Parathyroid adenoma (tissue), 2 donors: ENCODE results near the gene CCDC85B.

Experiments
- H2AFZ ChIP-seq: fragments of 300-600 bp; sonication (generic); one replicate; pipeline ENCODE4 v1.7.0; 2017; ENCODE audit warnings: antibody characterized with exemption, mild to moderate bottlenecking
- H3K27ac ChIP-seq: fragments of 300-600 bp; sonication (generic); one replicate; pipeline ENCODE4 v1.7.0; 2017
- H3K27me3 ChIP-seq: fragments of 300-600 bp; sonication (generic); one replicate; pipeline ENCODE4 v1.7.0; 2017; ENCODE audit warnings: low read length; ENCODE audit not compliant: control insufficient read depth, insufficient read depth
- H3K36me3 ChIP-seq: fragments of 300-600 bp; sonication (generic); one replicate; pipeline ENCODE4 v1.7.0; 2017; ENCODE audit warnings: low read length; ENCODE audit not compliant: control insufficient read depth, insufficient read depth
- H3K4me1 ChIP-seq: fragments of 300-600 bp; sonication (generic); one replicate; pipeline ENCODE4 v1.7.0; 2017; ENCODE audit warnings: control low read depth
- H3K4me2 ChIP-seq: fragments of 300-600 bp; sonication (generic); one replicate; pipeline ENCODE4 v1.7.0; 2017; ENCODE audit warnings: low read length
- H3K4me3 ChIP-seq: fragments of 300-600 bp; sonication (generic); one replicate; pipeline ENCODE4 v1.7.0; 2017; ENCODE audit warnings: low read depth, low read length
- H3K79me2 ChIP-seq: fragments of 300-600 bp; sonication (generic); one replicate; pipeline ENCODE4 v1.7.0; 2017; ENCODE audit warnings: control low read depth
- H3K9ac ChIP-seq: fragments of 300-600 bp; sonication (generic); one replicate; pipeline ENCODE4 v1.7.0; 2017; ENCODE audit warnings: mild to moderate bottlenecking
- H3K9me3 ChIP-seq: fragments of 300-600 bp; sonication (generic); one replicate; pipeline ENCODE4 v1.7.0; 2017; ENCODE audit warnings: low read length; ENCODE audit not compliant: control insufficient read depth
- CTCF ChIP-seq: fragments of 300-600 bp; sonication (generic); IDR thresholded peaks from one replicate; pipeline ENCODE4 v1.7.0; 2017; ENCODE audit warnings: antibody characterized with exemption, mild to moderate bottlenecking
- donor health status: primary hyperparathyroidism.

The CCDC85B gene

DNA sequence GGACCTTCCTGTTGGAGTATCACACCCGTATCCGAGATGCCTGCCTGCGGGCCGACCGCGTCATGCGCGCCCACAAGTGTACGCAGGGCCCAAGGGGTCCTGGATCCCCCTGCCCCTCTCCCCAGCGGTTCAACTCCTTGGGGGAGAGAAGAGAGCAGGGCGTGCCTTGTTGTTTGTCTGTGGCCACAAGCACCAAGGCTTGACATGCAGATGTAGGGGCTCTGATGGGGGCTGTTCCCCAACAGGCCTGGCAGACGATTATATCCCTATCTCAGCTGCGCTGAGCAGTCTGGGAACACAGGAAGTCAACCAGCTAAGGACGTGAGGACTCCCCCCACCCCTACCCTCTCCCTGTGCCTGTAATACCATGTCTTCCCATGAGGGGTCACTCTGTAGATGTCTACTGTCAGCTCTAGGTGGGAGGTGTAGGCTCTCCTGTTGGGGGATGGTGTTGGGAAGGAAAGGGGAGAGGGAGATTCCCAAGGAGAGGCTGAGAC is 39.3 kb upstream of the CCDC85B start:
- Histone ChIP-seq H3K36me3 (no peaks in the 10 kb centered on the region), H3K27ac (no peak overlapping the region), H3K4me1 (peaks cover 2% of the 10 kb centered on the region), H3K9ac (no peak overlapping the region), H2AFZ (no peak overlapping the region), H3K9me3 (no peaks in the 10 kb centered on the region), H3K27me3 (no peaks in the 10 kb centered on the region), H3K4me3 (no peak overlapping the region), H3K79me2 (no peaks in the 10 kb centered on the region), H3K4me2 (no peak overlapping the region)
- TF ChIP-seq CTCF: no peak

GRCh38 chr11:65851811-65852507 is 38.5 kb upstream of the CCDC85B start:
- H3K9me3 ChIP-seq: no peaks in the 10 kb centered on the region
- H3K4me3 ChIP-seq: no peak overlapping the region
- no peaks in the 10 kb centered on the region for H3K27me3 ChIP-seq
- no peaks in the 10 kb centered on the region for H3K36me3 ChIP-seq
- no peak overlapping the region for H3K9ac ChIP-seq
- peaks cover 6% of the 10 kb centered on the region for H3K4me1 ChIP-seq
- H3K79me2 ChIP-seq: peaks cover 3% of the 10 kb centered on the region
- H2AFZ ChIP-seq: no peak overlapping the region
- no peak for TF ChIP-seq CTCF
- H3K27ac ChIP-seq: no peak overlapping the region
- no peak overlapping the region for H3K4me2 ChIP-seq

GRCh38 chr11:65852508-65853245 is 37.8 kb upstream of the CCDC85B start:
- Histone ChIP-seq H3K9me3 (no peaks in the 10 kb centered on the region), H3K4me1 (peaks cover 6% of the 10 kb centered on the region), H3K36me3 (no peaks in the 10 kb centered on the region), H3K9ac (no peak overlapping the region), H3K79me2 (peaks cover 3% of the 10 kb centered on the region), H3K27me3 (no peaks in the 10 kb centered on the region), H3K4me2 (no peak overlapping the region), H2AFZ (no peak overlapping the region), H3K27ac (no peak overlapping the region), H3K4me3 (no peak overlapping the region)
- no peak for TF ChIP-seq CTCF

DNA sequence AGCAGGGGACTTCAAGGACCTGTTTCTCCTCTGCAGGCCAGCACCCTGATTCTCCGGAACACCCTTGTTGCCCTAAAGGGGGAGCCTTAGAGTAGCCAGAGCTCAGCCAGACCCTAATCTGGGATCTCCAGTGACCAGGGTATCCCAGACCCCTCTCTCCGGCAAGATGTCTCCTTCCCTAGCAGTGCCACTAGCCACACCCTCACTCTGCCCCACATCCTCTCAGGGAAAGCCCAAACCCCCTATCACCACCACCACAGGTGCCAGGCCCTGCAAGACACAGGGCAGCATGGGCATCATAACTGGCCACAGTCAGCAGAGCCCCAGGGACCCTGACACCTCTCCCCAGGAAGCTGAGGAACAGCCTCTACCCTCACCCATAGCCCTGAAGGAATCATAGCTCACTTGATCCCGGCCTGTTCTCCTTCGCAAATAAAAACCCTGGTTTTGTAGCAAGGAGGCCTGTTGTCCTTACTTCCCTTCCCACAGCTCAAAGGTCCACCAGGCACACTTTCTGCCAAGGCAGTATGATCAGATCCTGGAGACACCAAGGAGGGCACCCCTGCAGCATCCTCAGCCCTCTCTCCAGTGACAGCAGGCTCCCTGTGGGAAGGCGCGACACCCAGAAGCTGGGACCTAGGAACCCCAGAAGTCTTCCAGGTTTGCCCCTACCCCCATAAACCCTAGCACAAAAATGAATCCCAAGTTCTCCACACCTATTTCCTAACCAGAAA is 37.1 kb upstream of the CCDC85B start:
- no peaks in the 10 kb centered on the region for H3K36me3 ChIP-seq
- no peak for TF ChIP-seq CTCF
- H3K9ac ChIP-seq: no peak overlapping the region
- H3K9me3 ChIP-seq: no peaks in the 10 kb centered on the region
- H3K27me3 ChIP-seq: no peaks in the 10 kb centered on the region
- H2AFZ ChIP-seq: no peak overlapping the region
- H3K4me1 ChIP-seq: peaks cover 6% of the 10 kb centered on the region
- H3K4me3 ChIP-seq: no peak overlapping the region
- no peak overlapping the region for H3K27ac ChIP-seq
- H3K4me2 ChIP-seq: no peak overlapping the region
- peaks cover 3% of the 10 kb centered on the region for H3K79me2 ChIP-seq
